ENCODE results near the gene LNP1. TPM values are rescaled to one million over a fixed set of nuclear protein-coding genes. Genes with fewer than 3 reads are reported as not detected.
A peak's percentile ranks its signal among the peaks of the same experiment; 100 is the strongest.

The LNP1 gene
- total and polyA plus RNA-seq, 2 of the 8 experiments (the other 6 are each of a cell fraction or from before 2014, with no cell fraction given), result 6.6 to 8.7 TPM

GRCh38 chr3:100404250-100404548, 2.9 kb downstream of the LNP1 start:
- Histone ChIP-seq H2BK120ac (replicated peaks; ENCODE audit: low read depth, low read length) (no peak overlapping the region), H3K4me2 (ENCODE audit: insufficient read depth in 1 of 2, low read depth in 2 of 2, low read length in 2 of 2) (peak overlapping the region; percentile 91 to 92), H3K56ac (replicated peaks; ENCODE audit: insufficient read length, low read depth, low read length) (no peak overlapping the region), H3K18ac (ENCODE audit: extremely low read depth, low read length) (no peak overlapping the region), H4K5ac (ENCODE audit: insufficient read length, low read depth, low read length) (no peak overlapping the region), H2BK5ac (ENCODE audit: low read depth, low read length) (no peak overlapping the region), H2BK20ac (ENCODE audit: low read length) (no peak overlapping the region), H2BK12ac (ENCODE audit: low read depth, low read length) (no peak overlapping the region), H2AFZ (ENCODE audit: low read length) (no peak overlapping the region), H3K79me2 (ENCODE audit: control insufficient read depth in 1 of 2, insufficient read depth in 2 of 2, low read length in 2 of 2) (peaks cover 12 to 77% of the 10 kb centered on the region in 2 experiments), H3K27ac (ENCODE audit: low read depth, low read length) (no peak overlapping the region), H3K4me1 (replicated peaks in 1 of 4; ENCODE audit: control insufficient read depth in 3 of 4, insufficient read depth in 4 of 4, low read length in 3 of 4) (peaks cover 0 to 4% (median 2%) of the 10 kb centered on the region in 4 experiments; a peak in 3 of 7 replicates), H3K4me3 (ENCODE audit: extremely low read depth in 1 of 4, insufficient read depth in 2 of 4, low read depth in 3 of 4, low read length in 4 of 4) (peak overlapping the region in 2 of 4 experiments; percentile 59 to 79; a peak in 4 of 8 replicates), H3K9ac (replicated peaks in 1 of 4; ENCODE audit: extremely low read depth in 1 of 4, low read depth in 3 of 4, low read length in 3 of 4) (no peak overlapping the region), H2AK5ac (ENCODE audit: low read depth, low read length) (no peak overlapping the region), H3K9me3 (ENCODE audit: insufficient read depth in 2 of 2, low read depth in 1 of 2, low read length in 1 of 2) (no peaks in the 10 kb centered on the region), H3K14ac (ENCODE audit: insufficient read length) (no peak overlapping the region), H2BK15ac (ENCODE audit: low read length) (no peak overlapping the region), H3K27me3 (replicated peaks in 1 of 4; ENCODE audit: control insufficient read depth in 3 of 4, extremely low read depth in 1 of 4, insufficient read depth in 3 of 4, low read length in 3 of 4) (no peaks in the 10 kb centered on the region), H3K36me3 (ENCODE audit: control insufficient read depth in 2 of 4, insufficient read depth in 4 of 4, low read length in 3 of 4) (no peaks in the 10 kb centered on the region; a peak in 1 of 8 replicates), H4K91ac (replicated peaks; ENCODE audit: insufficient read length, low read length) (no peak overlapping the region), H3K23me2 (ENCODE audit: low read depth, low read length) (peaks cover 16% of the 10 kb centered on the region), H4K20me1 (replicated peaks in 1 of 2; ENCODE audit: control insufficient read depth in 1 of 2, insufficient read depth in 2 of 2, low read length in 2 of 2) (peaks cover 9 to 12% of the 10 kb centered on the region in 2 experiments), H3K4ac (replicated peaks; ENCODE audit: insufficient read length, low read depth, low read length) (no peak overlapping the region), H3K23ac (ENCODE audit: insufficient read length) (no peak overlapping the region), H3K79me1 (ENCODE audit: low read depth, low read length) (0 out of 2 replicates have a peak, but pooled peaks cover 4% of the 10 kb centered on the region), H4K8ac (ENCODE audit: extremely low read depth, insufficient read depth, low read length) (no peak overlapping the region)
- FAIRE-seq (no peak), DNase-seq (ENCODE audit: low read depth in 1 of 2, low spot score in 2 of 2) (no peak)
- TF ChIP-seq GABPA (IDR thresholded peaks at IDR 0.05; ENCODE audit: borderline replicate concordance, insufficient read depth, low read length) (no peak), CEBPB (IDR thresholded peaks at IDR 0.05; ENCODE audit: low read depth, low read length) (no peak), ZNF274 (IDR thresholded peaks at IDR 0.05; ENCODE audit: borderline replicate concordance, extremely low read depth, low read length) (no peak), HDAC6 (IDR thresholded peaks at IDR 0.05; ENCODE audit: low read depth, low read length) (no peak), HDAC2 (IDR thresholded peaks at IDR 0.05; ENCODE audit: borderline replicate concordance in 1 of 2, low read depth in 2 of 2, low read length in 2 of 2) (no peak), TBP (IDR thresholded peaks at IDR 0.05; ENCODE audit: low read depth, low read length) (no peak), SIN3A (conservative IDR thresholded peaks at IDR 0.05 in 1 of 2, IDR thresholded peaks at IDR 0.05 in 1 of 2; ENCODE audit: low read depth in 1 of 2, low read length in 2 of 2) (no peak), FOSL1 (IDR thresholded peaks at IDR 0.05; ENCODE audit: insufficient read depth, low read depth, low read length) (no peak), EZH2 (IDR thresholded peaks at IDR 0.05; ENCODE audit: low read depth, low read length, severe bottlenecking) (no peak), TCF12 (IDR thresholded peaks at IDR 0.05; ENCODE audit: low read depth, low read length) (no peak), SRF (IDR thresholded peaks at IDR 0.05; ENCODE audit: low read depth, low read length) (no peak), CREB1 (IDR thresholded peaks at IDR 0.05) (no peak)
- CTCF ChIA-PET (ENCODE audit: partially characterized antibody), result interaction anchor here (0.6 kb wide), 1 partner anchor 579 kb away, joined by 3 read pairs; no protein-coding TSS in a partner anchor
- POLR2A ChIA-PET (ENCODE audit: partially characterized antibody), result interaction anchor here (2.6 to 5.9 kb wide), 2 partner anchors 8 to 15 kb away, joined by 13 to 58 read pairs; no protein-coding TSS in a partner anchor
- WGBS, 2 experiments (ENCODE audit: extremely low coverage in 1 of 2, insufficient coverage in 1 of 2, insufficient read length in 1 of 2, insufficient replicate concordance in 2 of 2, low coverage in 1 of 2, low lambda C conversion rate in 2 of 2, missing lambda C conversion rate in 1 of 2), result 100% methylated on average over 1 of the region's 1 CpG; no CpG with 5 or more reads in 1 of the 2 experiments
